Measurements from ENCODE around the gene RAB8B. TPM values are rescaled to one million over a fixed set of nuclear protein-coding genes. Genes with fewer than 3 reads are reported as not detected.

Gene RAB8B
- total and polyA plus RNA-seq, 9 of the 15 experiments (the other 6 are each of a cell fraction or from before 2014, with no cell fraction given), result 7.8 to 32.1 (median 24.2) TPM

DNA sequence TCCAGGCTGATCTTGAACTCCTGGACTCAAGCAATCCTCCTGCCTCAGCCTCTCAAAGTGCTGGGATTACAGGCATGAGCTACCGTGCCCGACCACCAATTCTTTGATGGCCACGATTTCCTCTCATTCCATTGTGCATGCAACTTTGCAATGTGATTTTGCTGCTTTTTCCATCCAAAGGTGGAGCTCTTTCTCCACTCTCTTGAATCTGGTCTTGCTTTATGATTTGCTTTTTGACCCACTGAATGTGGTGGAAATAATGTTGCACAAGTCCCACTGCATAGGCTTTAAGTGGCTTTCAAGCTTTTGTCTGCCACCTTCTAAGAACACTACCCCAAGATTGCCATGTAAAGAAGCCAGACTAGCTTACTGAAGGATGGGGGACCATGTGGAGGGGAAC lies 42.7 kb upstream of the RAB8B start (continued):
- TF ChIP-seq, protein P1, sequence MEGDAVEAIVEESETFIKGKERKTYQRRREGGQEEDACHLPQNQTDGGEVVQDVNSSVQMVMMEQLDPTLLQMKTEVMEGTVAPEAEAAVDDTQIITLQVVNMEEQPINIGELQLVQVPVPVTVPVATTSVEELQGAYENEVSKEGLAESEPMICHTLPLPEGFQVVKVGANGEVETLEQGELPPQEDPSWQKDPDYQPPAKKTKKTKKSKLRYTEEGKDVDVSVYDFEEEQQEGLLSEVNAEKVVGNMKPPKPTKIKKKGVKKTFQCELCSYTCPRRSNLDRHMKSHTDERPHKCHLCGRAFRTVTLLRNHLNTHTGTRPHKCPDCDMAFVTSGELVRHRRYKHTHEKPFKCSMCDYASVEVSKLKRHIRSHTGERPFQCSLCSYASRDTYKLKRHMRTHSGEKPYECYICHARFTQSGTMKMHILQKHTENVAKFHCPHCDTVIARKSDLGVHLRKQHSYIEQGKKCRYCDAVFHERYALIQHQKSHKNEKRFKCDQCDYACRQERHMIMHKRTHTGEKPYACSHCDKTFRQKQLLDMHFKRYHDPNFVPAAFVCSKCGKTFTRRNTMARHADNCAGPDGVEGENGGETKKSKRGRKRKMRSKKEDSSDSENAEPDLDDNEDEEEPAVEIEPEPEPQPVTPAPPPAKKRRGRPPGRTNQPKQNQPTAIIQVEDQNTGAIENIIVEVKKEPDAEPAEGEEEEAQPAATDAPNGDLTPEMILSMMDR (IDR thresholded peaks at IDR 0.05 in 2 of 3, conservative IDR thresholded peaks at IDR 0.05 in 1 of 3; ENCODE audit: insufficient read depth in 2 of 3, low read depth in 1 of 3, low read length in 3 of 3), result peak in 1 of 3 experiments; percentile 20; a peak in 2 of 6 replicates
- TF ChIP-seq HLTF (IDR thresholded peaks at IDR 0.05) (no peak), PATZ1 (CRISPR knock-in tag; IDR thresholded peaks at IDR 0.05; ENCODE audit: borderline replicate concordance) (no peak)

DNA sequence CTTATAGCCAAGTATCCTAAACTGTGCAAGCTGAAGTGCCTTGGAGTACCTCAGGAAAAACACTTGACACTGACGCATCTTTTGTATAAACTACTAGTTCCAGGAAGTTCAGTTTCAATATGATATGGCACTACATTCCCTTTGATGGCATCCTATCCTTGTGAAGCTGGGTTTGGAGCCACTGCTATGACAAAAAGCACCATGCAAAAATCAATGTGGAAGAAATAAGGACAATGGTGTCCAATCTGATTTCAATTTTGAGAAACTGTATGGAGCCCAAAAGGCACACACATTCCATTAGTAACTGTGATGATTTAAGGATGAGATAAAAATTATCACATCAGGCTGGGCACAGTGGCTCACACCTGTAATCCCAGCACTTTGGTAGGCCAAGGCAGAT lies 37.7 kb upstream of the RAB8B start:
- Histone ChIP-seq H2AFZ (ENCODE audit: low read depth, low read length) (no peak overlapping the region), H3K27me3 (ENCODE audit: control insufficient read depth in 2 of 2, insufficient read depth in 2 of 2, low read length in 2 of 2) (no peaks in the 10 kb centered on the region), H3K4me2 (ENCODE audit: insufficient read depth, low read length) (no peak overlapping the region), H3K36me3 (ENCODE audit: control insufficient read depth, insufficient read depth, low read length) (peaks cover 26% of the 10 kb centered on the region; the same call in 2 of the 3 replicates), H4K20me1 (replicated peaks; ENCODE audit: control insufficient read depth, insufficient read depth, low read length) (no peaks in the 10 kb centered on the region), H3K9ac (ENCODE audit: insufficient read depth in 1 of 2, low read depth in 2 of 2, low read length in 2 of 2) (no peak overlapping the region), H3K4me3 (no peak overlapping the region), H3K9me3 (replicated peaks; ENCODE audit: control insufficient read depth, insufficient read depth, low read depth, low read length) (no peaks in the 10 kb centered on the region), H3K27ac (ENCODE audit: extremely low read depth, low read depth, low read length) (no peak overlapping the region), H3K4me1 (replicated peaks in 1 of 2; ENCODE audit: control insufficient read depth in 2 of 2, insufficient read depth in 2 of 2, low read length in 2 of 2) (peaks cover 0 to 4% of the 10 kb centered on the region in 2 experiments; a peak in 1 of 5 replicates), H3K9me1 (ENCODE audit: control insufficient read depth, insufficient read depth, low read length) (no peaks in the 10 kb centered on the region), H3K79me2 (ENCODE audit: control insufficient read depth, insufficient read depth, low read length) (peaks cover 15% of the 10 kb centered on the region)
- FAIRE-seq (no peak), ATAC-seq (no peak), DNase-seq (ENCODE audit: extremely low read depth in 1 of 4, low spot score in 3 of 4) (no peak)
- WGBS (ENCODE audit: insufficient coverage, low coverage, missing lambda C conversion rate), result 100% methylated on average over 1 of the region's 1 CpG
- TF ChIP-seq SREBF1 (IDR thresholded peaks at IDR 0.05; ENCODE audit: borderline replicate concordance, low read depth, low read length) (no peak), ADNP (tag; IDR thresholded peaks at IDR 0.05) (0 out of 2 replicates have a peak, but pooled peaks have one; percentile 9), ZNF12 (CRISPR knock-in tag; IDR thresholded peaks at IDR 0.05) (peak; percentile 53; the same call in 1 of the 2 replicates), ZNF561 (CRISPR knock-in tag; conservative IDR thresholded peaks at IDR 0.05) (no peak)
- intact Hi-C loops (cut with micrococcal nuclease), result no loop called here
- CTCF ChIA-PET (ENCODE audit: low intra/inter-chr PET ratio), result no interaction called here
- POLR2A ChIA-PET, result interaction anchor here (0.5 to 1.2 kb wide), 2 partner anchors 39 to 105 kb away, joined by 3 read pairs; no protein-coding TSS in a partner anchor
- no TSS peak for BruUV-seq (replicated peaks)
- in situ Hi-C loops (cut with MboI), result no loop called here
